GM23338 (cell line): ENCODE data around the gene RGS7. TPM values are rescaled to one million over a fixed set of nuclear protein-coding genes. Genes with fewer than 3 reads are reported as not detected.

ENCODE experiments used
- ATAC-seq: fragments of 200-7000 bp; cut with Tn5 transposase; 3 replicates; pipeline ENCODE4 v1.9.1; 2020
- DNase-seq: peaks from one replicate; pipeline ENCODE4 v3.0.0-alpha.2; 2015; ENCODE audit warnings: low spot score
- H2AFZ ChIP-seq: fragments of 200-600 bp; sonication (generic); 2 replicates; pipeline ENCODE4 v1.8.0; 2016; ENCODE audit warnings: antibody characterized with exemption, mild to moderate bottlenecking, moderate library complexity
- H3F3A ChIP-seq: fragments of 200-600 bp; sonication (generic); replicated peaks from 2 replicates; pipeline ENCODE4 v1.8.0; 2017; ENCODE audit warnings: antibody characterized with exemption, mixed run types, low read depth
- H3K27ac ChIP-seq: fragments of 200-600 bp; sonication (generic); 2 replicates; pipeline ENCODE4 v1.6.1; 2016; ENCODE audit warnings: low read depth
- H3K27me3 ChIP-seq: fragments of 200-600 bp; sonication (generic); 2 replicates; pipeline ENCODE4 v1.8.0; 2016; ENCODE audit warnings: mild to moderate bottlenecking, mixed run types, moderate library complexity; ENCODE audit not compliant: insufficient read depth
- H3K36me3 ChIP-seq: fragments of 200-600 bp; sonication (generic); 2 replicates; pipeline ENCODE4 v1.8.0; 2016; ENCODE audit warnings: mild to moderate bottlenecking; ENCODE audit not compliant: insufficient read depth
- H3K4me1 ChIP-seq: fragments of 200-600 bp; sonication (generic); 2 replicates; pipeline ENCODE4 v1.8.0; 2016; ENCODE audit warnings: mild to moderate bottlenecking, moderate library complexity; ENCODE audit not compliant: insufficient read depth
- H3K4me2 ChIP-seq: fragments of 200-600 bp; sonication (generic); 2 replicates; pipeline ENCODE4 v1.7.1; 2017; ENCODE audit warnings: mixed run types
- H3K4me3 ChIP-seq: fragments of 200-600 bp; sonication (generic); 2 replicates; pipeline ENCODE4 v1.6.1; 2016; ENCODE audit warnings: mixed run types
- H3K79me2 ChIP-seq: fragments of 200-600 bp; sonication (generic); replicated peaks from 2 replicates; pipeline ENCODE4 v1.8.0; 2017; ENCODE audit warnings: mild to moderate bottlenecking; ENCODE audit not compliant: insufficient read depth
- H3K9me2 ChIP-seq: fragments of 200-600 bp; sonication (generic); 2 replicates; pipeline ENCODE4 v1.8.0; 2017; ENCODE audit not compliant: insufficient read depth
- H4K20me1 ChIP-seq: fragments of 200-600 bp; sonication (generic); replicated peaks from 2 replicates; pipeline ENCODE4 v1.8.0; 2017; ENCODE audit warnings: mild to moderate bottlenecking; ENCODE audit not compliant: insufficient read depth
- H3K27ac Mint-ChIP-seq: 2 replicates; pipeline ENCODE4 v1.8.0; 2020; ENCODE audit warnings: inconsistent platforms, mild to moderate bottlenecking, moderate library complexity, mixed read lengths
- H3K27me3 Mint-ChIP-seq: 3 replicates; pipeline ENCODE4 v1.8.0; 2022; ENCODE audit warnings: low read depth, mild to moderate bottlenecking, moderate library complexity, mixed read lengths, inconsistent platforms; ENCODE audit not compliant: insufficient read depth, poor library complexity
- H3K36me3 Mint-ChIP-seq: 3 replicates; pipeline ENCODE4 v1.8.0; 2021; ENCODE audit warnings: low read depth, mild to moderate bottlenecking, inconsistent platforms, moderate library complexity, mixed read lengths
- H3K4me1 Mint-ChIP-seq: 3 replicates; pipeline ENCODE4 v1.8.0; 2020; ENCODE audit warnings: mild to moderate bottlenecking, inconsistent platforms, mixed read lengths
- H3K4me3 Mint-ChIP-seq: 3 replicates; pipeline ENCODE4 v1.8.0; 2021; ENCODE audit warnings: moderate library complexity, mild to moderate bottlenecking, inconsistent platforms, mixed read lengths
- H3K9me3 Mint-ChIP-seq: 3 replicates; pipeline ENCODE4 v1.8.0; 2020; ENCODE audit warnings: moderate library complexity, mild to moderate bottlenecking, inconsistent platforms, mixed read lengths
- EZH2 ChIP-seq: fragments of 200-600 bp; sonication (generic); IDR thresholded peaks from one replicate; pipeline ENCODE4 v1.8.0; 2017; ENCODE audit warnings: antibody characterized with exemption, mild to moderate bottlenecking, low read depth; ENCODE audit not compliant: unreplicated experiment
- NANOG ChIP-seq: IDR thresholded peaks from 2 replicates; pipeline ENCODE4 v1.6.1; 2016; ENCODE audit warnings: antibody characterized with exemption, borderline replicate concordance
- POLR2AphosphoS5 ChIP-seq: IDR thresholded peaks from 2 replicates; pipeline ENCODE4 v1.6.1; 2016; ENCODE audit warnings: antibody characterized with exemption, low read depth
- STAT1 ChIP-seq: IDR thresholded peaks from one replicate; pipeline ENCODE4 v1.6.1; 2016; ENCODE audit warnings: antibody characterized with exemption; ENCODE audit not compliant: unreplicated experiment
- ZNF114 ChIP-seq: fragments of 250-450 bp; sonication (Bioruptor Pico); IDR thresholded peaks from 2 replicates; pipeline ENCODE4 v1.5.0; 2020; ENCODE audit warnings: mild to moderate bottlenecking, moderate library complexity
- ZNF331 ChIP-seq: fragments of 250-450 bp; sonication (Bioruptor Pico); IDR thresholded peaks from 2 replicates; pipeline ENCODE4 v1.5.0; 2020; ENCODE audit warnings: low read depth, mild to moderate bottlenecking, moderate library complexity
- polyA plus RNA-seq: library from polyadenylated mRNA; unstranded; fragments of >200 nt; fragmentation: Nextera tagmentation; extraction: Ambion mirVana; gene quantifications from 2 replicates; pipeline ENCODE4 v1.2.1, GENCODE V29; 2016
- total RNA-seq: library from RNA; depleted of rRNA; stranded (reverse); fragments of >200 nt; shearing (Covaris generic); gene quantifications from 2 replicates; pipeline ENCODE4 v1.2.3, GENCODE V29; 2014
- TF ChIP-seq, protein P1 (sequence below): IDR thresholded peaks from one replicate; pipeline ENCODE4 v1.6.1; 2018; ENCODE audit warnings: antibody characterized with exemption; ENCODE audit not compliant: unreplicated experiment
- TF ChIP-seq, protein P2 (sequence below): IDR thresholded peaks from 2 replicates; pipeline ENCODE4 v1.6.1; 2016; ENCODE audit warnings: antibody characterized with exemption

The RGS7 gene
- total and polyA plus RNA-seq, 2 experiments from 2014 or later = 2.0 to 2.2 TPM

DNA sequence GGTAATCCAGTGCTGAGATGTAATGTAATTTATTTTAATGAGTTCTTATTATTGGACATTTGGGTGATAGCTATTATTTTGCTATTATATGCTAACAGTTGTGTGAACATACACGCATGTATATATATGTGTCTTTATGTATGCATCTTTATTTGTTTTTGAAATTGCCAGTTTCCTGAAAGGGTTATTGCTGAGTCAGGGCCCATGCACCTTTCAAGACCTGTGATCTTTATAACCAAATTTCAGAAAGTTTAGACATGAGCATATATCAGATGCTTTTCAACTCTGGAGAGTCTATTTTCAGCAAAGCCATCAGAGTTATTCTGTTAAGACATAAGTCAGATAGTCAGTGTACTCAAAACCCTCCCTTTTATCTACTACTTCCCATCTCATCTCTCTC lies 479.4 kb downstream of the RGS7 start:
- TF ChIP-seq EZH2 (no peak), ZNF331 (CRISPR knock-in tag) (no peak), POLR2AphosphoS5 (no peak)
- TF ChIP-seq, protein P1, sequence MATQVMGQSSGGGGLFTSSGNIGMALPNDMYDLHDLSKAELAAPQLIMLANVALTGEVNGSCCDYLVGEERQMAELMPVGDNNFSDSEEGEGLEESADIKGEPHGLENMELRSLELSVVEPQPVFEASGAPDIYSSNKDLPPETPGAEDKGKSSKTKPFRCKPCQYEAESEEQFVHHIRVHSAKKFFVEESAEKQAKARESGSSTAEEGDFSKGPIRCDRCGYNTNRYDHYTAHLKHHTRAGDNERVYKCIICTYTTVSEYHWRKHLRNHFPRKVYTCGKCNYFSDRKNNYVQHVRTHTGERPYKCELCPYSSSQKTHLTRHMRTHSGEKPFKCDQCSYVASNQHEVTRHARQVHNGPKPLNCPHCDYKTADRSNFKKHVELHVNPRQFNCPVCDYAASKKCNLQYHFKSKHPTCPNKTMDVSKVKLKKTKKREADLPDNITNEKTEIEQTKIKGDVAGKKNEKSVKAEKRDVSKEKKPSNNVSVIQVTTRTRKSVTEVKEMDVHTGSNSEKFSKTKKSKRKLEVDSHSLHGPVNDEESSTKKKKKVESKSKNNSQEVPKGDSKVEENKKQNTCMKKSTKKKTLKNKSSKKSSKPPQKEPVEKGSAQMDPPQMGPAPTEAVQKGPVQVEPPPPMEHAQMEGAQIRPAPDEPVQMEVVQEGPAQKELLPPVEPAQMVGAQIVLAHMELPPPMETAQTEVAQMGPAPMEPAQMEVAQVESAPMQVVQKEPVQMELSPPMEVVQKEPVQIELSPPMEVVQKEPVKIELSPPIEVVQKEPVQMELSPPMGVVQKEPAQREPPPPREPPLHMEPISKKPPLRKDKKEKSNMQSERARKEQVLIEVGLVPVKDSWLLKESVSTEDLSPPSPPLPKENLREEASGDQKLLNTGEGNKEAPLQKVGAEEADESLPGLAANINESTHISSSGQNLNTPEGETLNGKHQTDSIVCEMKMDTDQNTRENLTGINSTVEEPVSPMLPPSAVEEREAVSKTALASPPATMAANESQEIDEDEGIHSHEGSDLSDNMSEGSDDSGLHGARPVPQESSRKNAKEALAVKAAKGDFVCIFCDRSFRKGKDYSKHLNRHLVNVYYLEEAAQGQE = no peak
- no peaks in the 10 kb centered on the region; the same call in 2 of the 3 replicates for H3K9me3 Mint-ChIP-seq
- H3K9me2 ChIP-seq = no peaks in the 10 kb centered on the region

DNA sequence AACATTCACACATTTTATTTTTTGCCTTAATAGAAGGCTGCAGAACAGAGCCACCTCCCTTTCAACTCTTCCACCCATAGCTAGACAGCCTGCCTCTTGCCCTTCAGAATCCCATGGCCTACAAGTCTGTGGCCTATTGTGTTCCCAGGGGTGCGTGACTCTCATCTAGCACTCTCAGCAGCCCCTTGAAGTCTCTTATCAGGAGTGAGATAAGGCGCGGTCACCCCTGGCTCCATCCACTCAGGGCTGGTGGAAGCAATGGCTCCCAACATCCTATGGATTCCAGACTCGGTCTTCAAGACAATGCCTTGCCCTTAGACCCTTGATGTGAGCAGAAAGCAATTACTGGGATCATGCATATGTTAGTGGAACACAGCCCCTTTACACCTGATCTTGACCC lies 480.9 kb downstream of the RGS7 start:
- DNase-seq (no peak), ATAC-seq (no peak)
- Histone ChIP-seq H3K9me2 (no peaks in the 10 kb centered on the region), H3K36me3 (no peaks in the 10 kb centered on the region), H3K27ac (no peak overlapping the region), H3K4me2 (no peak overlapping the region), H4K20me1 (no peaks in the 10 kb centered on the region), H3K27me3 (no peaks in the 10 kb centered on the region), H2AFZ (no peak overlapping the region), H3F3A (no peaks in the 10 kb centered on the region), H3K79me2 (no peaks in the 10 kb centered on the region), H3K4me1 (no peaks in the 10 kb centered on the region), H3K4me3 (no peak overlapping the region)
- H3K4me3 Mint-ChIP-seq = no peak overlapping the region
- no peaks in the 10 kb centered on the region for H3K4me1 Mint-ChIP-seq
- no peak overlapping the region for H3K27ac Mint-ChIP-seq
- TF ChIP-seq ZNF114 = no peak
- TF ChIP-seq EZH2 = no peak
- no peak for TF ChIP-seq NANOG
- TF ChIP-seq POLR2AphosphoS5 = no peak
- no peak for TF ChIP-seq STAT1
- TF ChIP-seq, protein P2, sequence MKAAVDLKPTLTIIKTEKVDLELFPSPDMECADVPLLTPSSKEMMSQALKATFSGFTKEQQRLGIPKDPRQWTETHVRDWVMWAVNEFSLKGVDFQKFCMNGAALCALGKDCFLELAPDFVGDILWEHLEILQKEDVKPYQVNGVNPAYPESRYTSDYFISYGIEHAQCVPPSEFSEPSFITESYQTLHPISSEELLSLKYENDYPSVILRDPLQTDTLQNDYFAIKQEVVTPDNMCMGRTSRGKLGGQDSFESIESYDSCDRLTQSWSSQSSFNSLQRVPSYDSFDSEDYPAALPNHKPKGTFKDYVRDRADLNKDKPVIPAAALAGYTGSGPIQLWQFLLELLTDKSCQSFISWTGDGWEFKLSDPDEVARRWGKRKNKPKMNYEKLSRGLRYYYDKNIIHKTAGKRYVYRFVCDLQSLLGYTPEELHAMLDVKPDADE = no peak
- TF ChIP-seq, protein P1 = no peak
- H3K9me3 Mint-ChIP-seq = no peaks in the 10 kb centered on the region
- H3K36me3 Mint-ChIP-seq = no peaks in the 10 kb centered on the region
- no peaks in the 10 kb centered on the region for H3K27me3 Mint-ChIP-seq

More for the DNA sequence above, 479.4 kb downstream of the RGS7 start:
- no peaks in the 10 kb centered on the region for H3K4me1 Mint-ChIP-seq
- no peaks in the 10 kb centered on the region for H3K36me3 Mint-ChIP-seq
- no peaks in the 10 kb centered on the region for H3K27me3 Mint-ChIP-seq
- Histone ChIP-seq H3F3A (no peaks in the 10 kb centered on the region), H3K27ac (no peak overlapping the region), H3K4me3 (no peak overlapping the region), H3K36me3 (no peaks in the 10 kb centered on the region), H3K4me2 (no peak overlapping the region), H3K27me3 (no peaks in the 10 kb centered on the region), H2AFZ (no peak overlapping the region), H3K79me2 (no peaks in the 10 kb centered on the region), H4K20me1 (no peaks in the 10 kb centered on the region), H3K4me1 (no peaks in the 10 kb centered on the region)
- no peak overlapping the region for H3K4me3 Mint-ChIP-seq
- H3K27ac Mint-ChIP-seq = peak overlapping the region; percentile 23; the same call in 1 of the 2 replicates
- no peak for ATAC-seq
- DNase-seq = no peak
